HG02642 (cell line): Measurements from ENCODE around the gene NECAP2.

ENCODE experiments used
- ATAC-seq: cut with Tn5 transposase; IDR thresholded peaks from one replicate; pipeline ENCODE4 v1.9.1; 2021; ENCODE audit warnings: mild to moderate bottlenecking; ENCODE audit not compliant: unreplicated experiment, poor library complexity

Gene NECAP2

GRCh38 chr1:16425125-16426025 is 15.1 kb upstream of the NECAP2 start:
- ATAC-seq, result no peak

GRCh38 chr1:16430606-16431005 is 9.9 kb upstream of the NECAP2 start:
- no peak for ATAC-seq

- ATAC-seq, result no peak
Observed at GRCh38 chr1:16433030-16433429, 7.5 kb upstream of the NECAP2 start.

- ATAC-seq, result no peak
Observed at GRCh38 chr1:16434007-16434406, 6.5 kb upstream of the NECAP2 start.

GRCh38 chr1:16434501-16434900 is 6.0 kb upstream of the NECAP2 start:
- ATAC-seq, result no peak

- ATAC-seq, result no peak
Observed at GRCh38 chr1:16436946-16437474, 3.5 kb upstream of the NECAP2 start, which contains the start of gene SPATA21. SPATA21 (minus strand) TSS chr1:16437424; CDS start chr1:16431371, 6,053 bp downstream.

GRCh38 chr1:16438516-16438915 is 2.0 kb upstream of the NECAP2 start:
- ATAC-seq, result no peak

- ATAC-seq, result no peak
Observed at GRCh38 chr1:16438924-16439323, 1.6 kb upstream of the NECAP2 start.

GRCh38 chr1:16440131-16440469 is 424 bp upstream of the NECAP2 start:
- peak; percentile 23 for ATAC-seq

- no peak for ATAC-seq
Observed at GRCh38 chr1:16441282-16441665, 750 bp downstream of the NECAP2 start.

GRCh38 chr1:16442265-16442664 is 1.7 kb downstream of the NECAP2 start:
- no peak for ATAC-seq

- ATAC-seq, result no peak
Observed at GRCh38 chr1:16442941-16443340, 2.4 kb downstream of the NECAP2 start.

GRCh38 chr1:16443975-16444770 is 3.6 kb downstream of the NECAP2 start:
- ATAC-seq, result no peak

GRCh38 chr1:16445052-16445451 is 4.5 kb downstream of the NECAP2 start:
- ATAC-seq, result no peak

GRCh38 chr1:16446116-16446515 is 5.6 kb downstream of the NECAP2 start:
- no peak for ATAC-seq

- no peak for ATAC-seq
Observed at GRCh38 chr1:16447641-16448040, 7.1 kb downstream of the NECAP2 start.

GRCh38 chr1:16449065-16449464 is 8.5 kb downstream of the NECAP2 start:
- no peak for ATAC-seq

- no peak for ATAC-seq
Observed at GRCh38 chr1:16449666-16450065, 9.1 kb downstream of the NECAP2 start.

GRCh38 chr1:16450863-16451481 is 10.4 kb downstream of the NECAP2 start:
- ATAC-seq, result no peak

- ATAC-seq, result no peak
Observed at GRCh38 chr1:16451841-16452528, 11.5 kb downstream of the NECAP2 start.
